GM18858 (cell line): Measurements from ENCODE around the gene XPO6.

Source experiments
- ATAC-seq: cut with Tn5 transposase; IDR thresholded peaks from one replicate; pipeline ENCODE4 v1.9.1; 2021; ENCODE audit not compliant: unreplicated experiment

XPO6 gene

DNA sequence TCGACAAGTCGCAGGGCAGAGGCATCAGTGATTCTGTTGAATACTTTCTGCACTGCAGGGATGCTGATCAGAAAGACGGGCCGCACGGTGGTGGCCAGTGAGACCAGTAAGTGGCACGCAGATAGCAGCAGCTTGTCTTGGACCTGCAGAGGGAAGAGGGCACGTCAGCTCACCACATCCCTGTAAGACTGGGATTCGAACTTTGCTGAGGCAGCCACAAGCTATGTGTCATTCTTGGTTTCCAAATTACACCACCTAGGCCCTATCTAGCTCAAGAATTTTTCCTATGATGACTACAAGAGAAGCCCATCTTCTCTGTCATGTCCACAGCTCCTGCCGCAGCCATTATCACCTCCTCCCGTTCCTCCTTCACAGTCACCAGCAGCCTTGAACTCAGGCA is 98.9 kb downstream of the XPO6 start:
- no peak for ATAC-seq

DNA sequence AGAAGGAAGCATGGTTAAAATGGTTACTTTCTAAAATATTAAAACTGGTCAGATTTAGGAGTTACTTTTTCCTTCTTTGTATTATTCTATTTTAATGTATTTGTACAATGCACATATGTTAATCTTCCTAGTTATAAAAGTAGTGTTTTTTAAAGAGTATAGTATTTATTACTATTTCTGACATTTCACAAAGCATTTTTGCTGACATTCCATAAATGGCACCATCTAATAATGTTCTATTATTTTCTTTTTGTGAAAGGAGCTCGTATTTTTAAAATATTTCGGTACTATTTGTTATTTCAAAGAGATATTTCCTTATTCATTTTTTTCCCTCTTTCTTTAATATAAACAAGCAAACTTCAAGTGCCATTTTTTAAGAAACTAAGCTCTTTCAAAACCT is 100.8 kb downstream of the XPO6 start:
- ATAC-seq, result no peak

DNA sequence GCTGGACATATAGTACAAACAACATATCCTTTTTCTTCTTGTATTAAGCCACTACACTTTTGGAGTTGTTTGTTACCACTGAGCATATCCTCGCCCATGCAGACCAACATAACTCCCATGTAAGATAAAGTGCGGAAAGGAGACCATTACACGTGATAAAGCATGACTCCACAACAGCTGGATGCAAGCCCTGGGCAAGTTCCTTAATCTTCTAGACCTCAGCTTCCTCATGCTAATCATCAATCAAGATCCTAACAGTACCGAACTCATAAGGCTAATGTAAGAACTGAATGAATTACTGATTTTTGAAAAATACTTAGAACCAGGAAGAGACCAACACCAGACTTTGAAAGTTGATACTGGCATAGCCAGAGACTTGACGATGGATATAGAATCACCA is 101.3 kb downstream of the XPO6 start:
- ATAC-seq, result no peak

DNA sequence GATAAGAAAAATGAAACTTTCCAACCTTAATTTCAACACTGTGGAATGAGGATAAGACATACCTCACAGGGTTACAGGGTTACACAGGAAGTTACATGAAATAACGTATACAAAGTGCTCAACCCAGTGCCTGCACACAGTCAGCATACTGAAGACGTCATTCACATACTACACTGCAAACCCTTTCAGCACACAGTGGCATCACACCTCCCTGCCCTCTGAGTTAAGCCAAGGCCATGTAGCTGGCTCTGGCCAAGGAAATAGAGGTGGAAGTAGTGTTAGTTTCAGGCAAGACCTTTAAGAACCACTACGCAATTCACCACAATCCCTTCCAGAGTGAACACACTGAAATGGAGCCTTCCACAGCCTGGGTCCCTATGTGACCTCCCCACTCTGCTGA is 101.7 kb downstream of the XPO6 start:
- ATAC-seq, result no peak

DNA sequence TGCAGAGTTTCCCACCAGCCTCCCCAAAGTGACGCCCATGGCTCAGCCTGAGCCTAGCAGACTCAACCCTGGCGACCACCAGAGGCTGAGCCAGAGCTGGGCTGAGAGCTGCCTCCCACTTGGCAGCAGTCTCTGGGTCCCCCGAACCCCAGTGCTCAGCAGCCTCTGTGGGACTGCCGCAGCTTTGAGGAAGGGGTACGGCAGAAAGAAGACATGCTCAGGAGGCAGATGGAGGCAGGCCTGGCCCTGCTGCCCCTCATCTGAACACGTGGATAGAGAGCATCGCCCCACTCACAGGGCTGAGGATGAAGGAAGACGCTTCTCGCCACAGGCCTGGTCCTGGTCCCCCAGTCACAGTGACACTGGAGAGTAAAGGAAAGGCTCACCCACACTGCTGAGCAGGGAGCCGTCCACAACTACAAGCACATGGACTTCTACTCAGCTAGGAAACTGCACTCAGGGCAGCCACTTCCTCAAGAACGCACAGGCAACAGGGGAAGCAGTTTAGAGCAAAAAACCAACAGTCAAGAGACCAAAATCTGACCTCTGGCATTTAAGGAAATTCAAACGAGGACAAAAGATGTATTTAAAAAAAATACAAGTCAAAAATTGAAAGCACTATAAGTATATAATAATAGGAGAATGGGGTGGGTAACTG is 103.0 kb downstream of the XPO6 start:
- no peak for ATAC-seq

DNA sequence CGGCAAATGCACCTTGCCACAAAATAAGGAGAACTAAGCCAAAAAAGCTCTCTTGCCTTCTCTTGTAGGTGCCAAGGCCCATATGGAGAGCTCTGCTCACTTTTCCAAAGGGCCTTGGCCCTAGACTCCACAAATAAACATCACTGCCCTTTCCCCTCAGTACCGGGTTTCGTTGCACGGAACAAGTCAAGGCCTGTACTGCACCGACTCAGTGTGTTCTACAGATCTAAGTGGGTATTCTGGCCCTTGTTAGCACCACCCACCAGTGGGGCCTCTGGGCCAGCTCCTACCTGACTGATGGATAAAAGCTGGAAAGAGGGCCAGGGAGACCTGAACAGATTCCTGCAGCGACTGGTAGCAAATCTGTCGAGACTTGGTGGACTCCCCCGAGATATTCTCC is 104.5 kb downstream of the XPO6 start:
- ATAC-seq, result no peak

DNA sequence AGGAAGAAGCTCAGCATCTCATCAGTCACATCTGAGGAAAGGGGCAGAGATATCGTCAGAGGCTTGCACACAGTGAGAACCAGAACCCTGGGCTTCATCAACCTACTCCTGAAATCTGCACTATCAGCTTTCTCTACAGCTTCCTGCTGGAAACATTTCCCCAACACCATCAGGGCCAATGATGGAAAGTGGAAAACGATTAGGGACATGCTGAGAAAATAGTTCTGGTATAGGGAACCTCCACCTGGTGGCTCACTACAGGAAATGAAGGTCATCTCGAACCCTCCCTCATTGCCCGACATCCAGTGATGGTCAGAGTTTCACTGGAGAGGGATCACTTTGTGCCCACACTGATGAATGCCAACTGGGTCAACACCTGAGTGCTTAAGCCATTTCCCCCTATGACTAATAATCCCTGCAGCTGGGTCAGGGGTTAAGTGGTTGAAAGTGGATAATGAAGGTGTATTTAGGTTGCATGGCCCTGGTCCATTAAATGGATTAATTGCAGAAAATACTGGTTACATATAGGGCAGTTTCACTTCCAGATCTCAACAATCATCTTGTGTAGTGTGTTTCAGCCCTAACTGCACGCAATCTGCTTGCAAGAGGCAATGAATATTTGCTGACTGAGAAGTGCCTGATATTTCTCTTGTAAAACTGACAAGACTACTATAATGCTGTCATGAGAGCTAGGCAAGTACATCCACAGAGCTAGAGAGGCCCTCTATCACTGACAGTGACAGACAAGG is 105.1 kb downstream of the XPO6 start:
- ATAC-seq, result no peak

DNA sequence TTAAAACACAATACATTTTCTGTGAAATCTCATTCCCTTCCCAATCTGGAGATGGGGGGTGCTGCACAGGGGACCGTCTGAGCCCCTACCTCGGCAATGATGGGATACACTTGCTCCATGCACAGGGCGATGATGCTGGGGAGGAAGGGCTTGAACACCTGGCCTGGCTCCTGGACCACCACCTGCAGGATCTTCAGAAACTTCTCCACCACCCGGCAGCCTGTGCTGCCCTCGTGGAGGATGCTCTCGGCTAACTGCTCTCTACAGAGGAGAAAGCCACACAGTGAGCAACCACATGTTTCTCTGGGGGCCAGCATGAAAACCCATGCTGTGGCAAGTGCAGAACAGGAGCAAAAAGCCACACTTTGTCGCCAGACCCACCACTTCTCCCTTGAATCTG is 105.8 kb downstream of the XPO6 start:
- ATAC-seq, result no peak

DNA sequence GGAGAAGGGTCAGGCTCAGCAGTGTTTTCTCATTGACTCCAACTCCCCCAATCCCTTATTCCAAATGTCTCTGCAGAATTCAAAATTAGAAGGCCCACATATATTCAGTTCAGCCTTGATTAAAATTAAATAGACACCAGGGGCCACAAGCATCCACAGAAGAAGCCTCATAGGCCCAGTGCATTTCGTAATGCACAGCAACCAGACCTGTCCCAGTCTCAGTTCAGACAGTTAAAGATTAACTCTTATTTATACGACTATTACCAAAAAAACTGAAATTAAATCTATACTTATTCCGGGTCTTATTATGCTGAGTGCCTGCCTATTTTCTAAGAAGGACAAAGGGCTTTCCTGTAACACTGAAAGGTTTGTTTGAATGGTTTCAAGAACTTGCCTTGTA is 106.5 kb downstream of the XPO6 start:
- ATAC-seq, result no peak

DNA sequence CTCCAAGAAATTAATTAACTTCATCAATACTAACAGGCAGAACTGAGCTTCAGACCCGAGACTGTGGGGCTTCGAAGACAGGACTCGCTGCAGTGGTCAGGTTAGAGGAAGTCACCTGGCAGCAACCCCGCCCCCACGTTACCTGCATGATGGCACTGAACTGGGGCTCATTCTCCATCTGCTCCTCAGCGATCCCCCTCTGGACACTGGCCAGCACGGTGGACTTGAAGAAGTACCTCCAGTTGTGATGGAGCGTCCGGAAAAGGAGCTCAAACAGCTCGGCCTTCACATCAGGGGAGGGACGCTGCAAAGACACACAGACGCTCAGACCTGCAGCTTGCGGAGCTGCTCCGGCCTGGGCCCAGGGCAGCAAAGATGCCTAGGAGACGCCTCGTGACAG is 107.4 kb downstream of the XPO6 start:
- no peak for ATAC-seq

DNA sequence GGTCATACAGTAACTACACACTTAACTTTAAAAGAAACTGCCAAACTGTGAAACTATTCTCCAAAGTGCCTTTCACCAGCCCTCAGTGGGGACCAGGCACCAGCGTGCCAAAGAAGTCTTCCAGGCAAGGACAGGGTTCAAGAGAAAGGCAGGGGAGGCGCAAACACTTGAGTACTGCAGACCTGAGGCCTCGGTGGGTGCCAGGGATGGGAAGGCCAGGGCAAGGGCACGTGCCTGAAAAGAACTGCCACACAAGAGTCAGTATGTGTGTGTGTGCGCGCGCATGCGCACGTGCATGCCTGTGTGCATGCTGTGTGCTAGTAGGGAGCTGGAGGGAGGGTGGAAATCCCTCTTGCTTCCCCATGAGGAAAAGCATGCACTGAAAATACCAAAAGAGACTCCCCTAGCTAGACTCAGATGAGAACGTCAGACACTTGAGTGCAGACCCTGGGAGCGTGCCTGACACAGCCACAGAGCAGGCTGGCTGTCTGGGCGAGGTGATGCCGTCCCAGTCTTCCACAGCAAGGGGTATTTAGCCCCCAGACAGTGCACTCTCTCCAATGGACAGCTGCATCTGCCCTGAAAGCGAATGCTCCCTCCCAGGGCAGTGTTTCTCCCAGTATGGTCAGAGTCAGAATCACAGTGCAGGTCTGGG is 108.1 kb downstream of the XPO6 start:
- no peak for ATAC-seq

DNA sequence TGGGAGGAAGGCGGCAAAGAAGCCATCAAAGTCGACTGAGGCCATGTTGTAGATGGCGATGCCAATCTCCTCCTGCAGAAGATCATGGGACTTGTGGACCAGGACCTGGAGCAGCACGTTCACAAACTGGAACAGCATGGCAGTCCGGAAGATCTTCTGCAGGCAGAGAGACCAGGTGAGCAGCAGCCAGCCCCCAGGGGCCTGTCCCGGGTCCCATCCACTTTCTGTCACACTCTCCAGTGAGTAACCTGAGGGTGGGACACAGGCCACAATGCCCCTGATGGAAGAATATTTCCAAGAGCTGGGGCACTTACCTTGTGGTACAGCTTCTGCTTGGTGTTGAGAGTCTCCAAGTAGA is 110.3 kb downstream of the XPO6 start:
- ATAC-seq, result no peak

DNA sequence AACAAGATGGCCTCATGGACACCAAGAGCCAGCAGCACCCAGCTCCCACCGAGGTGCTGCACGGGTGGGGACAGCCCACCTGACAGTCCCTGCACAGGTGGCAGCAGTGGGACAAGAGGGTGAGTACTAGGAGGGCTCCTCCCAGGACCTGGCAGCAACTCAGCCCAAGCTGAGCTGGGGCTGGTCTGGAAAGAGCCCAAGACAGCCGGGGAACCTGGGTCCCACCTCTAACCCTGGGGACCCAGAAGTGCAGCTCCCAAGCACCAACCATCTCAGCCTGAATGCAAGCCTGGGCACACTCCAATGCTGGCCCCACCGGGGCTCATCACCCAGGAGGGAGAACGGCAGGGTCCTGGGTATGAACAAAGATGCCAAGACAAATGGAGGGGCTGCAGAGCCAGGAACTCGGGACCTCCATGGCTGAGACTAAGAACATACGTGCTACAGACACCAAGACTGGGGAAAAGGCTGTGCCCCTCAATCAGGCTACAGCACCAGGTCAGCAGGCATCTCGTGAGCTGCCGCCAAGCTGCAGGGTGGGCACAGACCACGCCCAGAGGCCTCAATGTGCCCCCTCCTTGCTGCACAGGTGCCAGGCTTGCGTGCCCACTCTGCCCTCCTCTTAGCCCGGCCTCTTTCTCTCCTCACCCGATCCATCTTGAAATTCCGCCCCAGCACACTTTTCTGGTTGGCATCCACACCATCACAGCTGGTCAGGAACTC is 110.8 kb downstream of the XPO6 start:
- ATAC-seq, result no peak

DNA sequence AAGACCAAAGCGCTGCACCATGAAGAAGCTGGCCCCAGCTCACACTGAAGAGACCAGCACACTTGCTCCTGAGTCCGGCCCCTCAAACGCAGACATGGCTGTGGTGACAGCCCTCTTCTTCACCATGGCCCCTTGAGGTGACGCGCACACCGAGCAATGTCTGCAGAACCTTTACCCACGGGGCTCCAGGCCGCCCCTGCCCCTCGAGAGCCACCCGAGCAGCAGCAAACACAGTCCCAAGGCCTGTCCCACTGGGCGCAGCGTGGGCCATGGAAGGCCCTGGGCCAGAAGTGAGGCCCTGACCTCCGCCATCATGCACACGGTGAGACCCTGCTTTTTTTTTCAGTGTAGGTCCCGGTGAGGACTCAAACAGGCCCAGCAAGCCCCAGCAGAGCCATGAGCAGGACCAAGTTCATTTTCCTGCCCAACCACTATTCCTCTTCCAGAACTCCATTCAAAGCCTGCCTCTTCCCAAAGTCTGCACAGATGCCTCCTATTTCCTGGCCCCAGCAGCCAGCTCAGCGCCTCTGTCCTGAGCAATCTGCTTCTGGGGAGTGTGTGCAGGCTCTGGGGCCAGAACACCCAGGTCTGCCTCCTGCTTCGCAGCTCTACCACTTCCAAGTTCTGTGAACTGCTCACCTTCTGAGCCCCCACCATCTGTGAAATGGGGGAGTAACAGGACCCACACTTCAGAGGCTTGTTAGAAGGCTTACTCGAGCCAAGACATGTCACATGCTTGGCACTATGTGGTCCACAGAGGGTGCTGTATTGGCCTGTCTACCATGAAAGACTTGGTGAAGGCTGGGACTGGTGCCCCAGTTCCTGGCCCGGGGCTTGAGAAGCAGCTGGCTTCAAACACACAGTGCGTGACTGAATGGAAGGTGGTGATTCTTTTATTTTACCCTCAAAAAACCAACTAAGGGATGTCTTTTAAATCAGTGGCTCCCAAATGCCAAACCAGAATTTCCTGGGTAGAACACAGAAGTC is 112.5 kb downstream of the XPO6 start:
- ATAC-seq, result no peak

DNA sequence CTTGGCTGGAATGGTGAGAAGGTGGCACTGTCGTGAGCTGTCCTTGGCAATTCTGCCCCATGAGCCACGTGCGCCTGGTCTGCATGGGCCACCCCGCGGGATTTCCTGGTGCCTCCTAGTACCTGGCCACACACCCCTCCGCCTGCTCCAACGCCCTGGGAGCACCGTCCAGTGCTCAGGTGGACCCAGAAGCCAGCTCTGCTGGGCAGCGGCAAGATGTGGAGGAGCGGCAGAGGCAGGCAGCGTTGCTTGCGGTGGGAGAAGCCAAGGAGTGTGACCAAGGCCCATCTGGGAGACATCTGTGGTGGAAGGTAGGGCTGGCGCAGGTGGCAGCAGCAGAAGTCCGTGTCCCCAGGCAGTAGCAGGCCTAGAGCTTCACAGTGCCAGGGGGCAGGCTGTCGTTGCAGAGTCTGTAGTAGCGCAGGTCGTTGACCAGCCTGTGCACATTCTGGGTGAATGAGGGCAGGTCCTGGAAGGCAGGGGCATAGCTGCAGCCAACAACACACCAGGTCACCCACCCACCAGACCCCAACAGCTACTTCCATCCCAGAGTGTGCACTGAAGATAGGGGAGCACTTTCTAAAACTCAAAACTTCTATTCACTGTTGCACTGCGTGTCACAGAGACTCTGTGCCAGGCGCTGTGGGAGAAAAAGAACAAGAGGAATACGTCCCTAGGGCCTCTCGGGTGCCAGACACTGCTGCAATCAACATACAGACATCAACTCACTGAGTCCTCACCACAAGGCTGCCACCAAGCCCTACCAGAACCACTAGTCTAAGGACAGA is 113.4 kb downstream of the XPO6 start:
- ATAC-seq, result no peak

DNA sequence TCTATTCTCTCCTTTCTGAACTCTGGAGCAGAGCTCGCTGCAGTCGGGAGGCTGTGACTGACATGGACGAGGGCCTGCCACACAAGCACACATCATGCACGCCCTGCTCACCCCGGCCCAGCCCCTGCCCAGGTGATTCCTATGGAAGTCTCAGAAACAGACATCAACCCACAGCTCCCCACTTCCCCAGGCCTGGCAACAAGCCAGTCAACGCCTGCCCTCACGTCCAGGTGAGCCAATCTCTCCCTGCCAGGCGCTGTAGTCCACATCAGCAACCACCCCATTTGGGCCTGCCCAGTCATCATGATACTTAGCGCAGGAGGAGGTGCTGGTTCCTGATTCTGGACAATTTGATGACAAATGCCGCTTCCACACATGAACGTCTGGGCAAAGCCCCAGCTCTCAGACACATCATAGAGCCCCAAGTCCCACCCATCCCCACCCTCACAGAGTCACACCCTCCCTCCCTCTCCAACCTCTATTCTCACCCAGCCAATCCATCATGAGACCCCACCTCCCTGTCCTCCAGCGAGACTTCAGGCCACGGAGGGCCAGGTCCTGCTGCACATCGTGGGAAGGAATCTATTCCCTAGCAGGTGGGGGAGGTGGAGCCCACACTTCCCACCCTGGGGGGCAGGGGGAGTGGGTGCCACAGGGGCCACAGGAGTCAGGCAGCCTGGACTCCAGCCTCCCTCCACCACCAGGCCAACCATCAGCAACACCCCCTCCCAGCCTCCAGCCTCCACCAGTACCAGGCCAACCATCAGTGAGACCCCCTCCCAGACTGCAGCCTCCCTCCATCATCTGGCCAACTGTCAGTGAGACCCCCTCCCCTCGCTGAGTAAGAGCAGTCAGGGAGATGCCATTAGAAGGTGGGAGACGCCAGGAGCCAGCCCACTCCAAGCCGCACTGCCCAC is 114.5 kb downstream of the XPO6 start:
- no peak for ATAC-seq

DNA sequence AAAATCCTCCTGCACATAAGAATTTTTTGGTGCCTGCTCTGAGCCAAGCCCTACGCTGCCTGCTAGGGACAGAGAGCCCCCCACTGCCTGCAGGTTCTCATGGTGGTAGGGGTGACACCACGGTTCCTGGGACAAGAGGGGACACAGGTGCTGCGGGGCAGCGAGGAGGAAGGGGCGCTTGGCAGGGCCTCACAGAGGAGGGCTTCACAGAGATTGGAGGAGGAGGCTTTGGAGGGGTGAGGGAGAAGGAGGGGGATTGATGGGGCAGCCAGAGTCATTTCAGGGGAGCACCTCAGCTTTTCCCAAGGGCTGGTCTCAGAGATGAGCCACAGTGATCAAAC is 118.4 kb downstream of the XPO6 start:
- no peak for ATAC-seq

DNA sequence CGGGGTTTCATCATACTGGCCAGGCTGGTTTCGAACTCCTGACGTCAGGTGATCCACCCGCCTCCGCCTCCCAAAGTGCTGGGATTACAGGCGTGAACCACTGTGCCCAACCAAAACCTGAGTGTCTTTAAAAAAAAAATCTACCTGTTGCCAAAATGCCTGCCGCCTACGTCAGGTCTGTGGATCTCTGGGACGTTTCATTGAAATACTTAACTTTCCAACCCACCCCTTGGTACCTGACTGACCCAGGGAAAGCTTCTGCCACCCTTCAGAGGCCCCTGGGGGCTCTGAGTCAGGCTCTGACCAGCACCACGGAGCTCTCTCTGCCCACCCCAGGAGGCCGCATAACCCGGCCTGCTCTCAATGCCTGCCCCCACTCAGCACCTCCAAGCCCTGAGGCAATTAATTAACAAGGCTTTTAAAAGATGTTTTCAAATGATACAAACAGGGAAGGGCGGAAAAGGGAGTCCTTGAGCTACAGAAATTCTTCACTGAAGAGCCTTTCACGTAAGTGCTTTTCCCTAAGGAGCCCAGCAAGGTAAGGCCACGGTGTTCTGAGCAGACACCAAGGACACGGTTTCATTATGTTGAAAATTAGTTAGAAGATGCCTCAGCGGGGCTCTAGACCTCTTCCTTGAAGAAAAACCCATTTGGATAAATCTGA is 118.9 kb downstream of the XPO6 start:
- no peak for ATAC-seq
